NCI-H82 treated with DMSO at 0.1 percent for 48 hours (cell line): Measurements from ENCODE around the gene LYAR.

Experiments
- DNase-seq: peaks from one replicate; lab custom pipeline; 2025; ENCODE audit not compliant: unreplicated experiment; lab: John Stamatoyannopoulos, UW

The LYAR gene

DNA sequence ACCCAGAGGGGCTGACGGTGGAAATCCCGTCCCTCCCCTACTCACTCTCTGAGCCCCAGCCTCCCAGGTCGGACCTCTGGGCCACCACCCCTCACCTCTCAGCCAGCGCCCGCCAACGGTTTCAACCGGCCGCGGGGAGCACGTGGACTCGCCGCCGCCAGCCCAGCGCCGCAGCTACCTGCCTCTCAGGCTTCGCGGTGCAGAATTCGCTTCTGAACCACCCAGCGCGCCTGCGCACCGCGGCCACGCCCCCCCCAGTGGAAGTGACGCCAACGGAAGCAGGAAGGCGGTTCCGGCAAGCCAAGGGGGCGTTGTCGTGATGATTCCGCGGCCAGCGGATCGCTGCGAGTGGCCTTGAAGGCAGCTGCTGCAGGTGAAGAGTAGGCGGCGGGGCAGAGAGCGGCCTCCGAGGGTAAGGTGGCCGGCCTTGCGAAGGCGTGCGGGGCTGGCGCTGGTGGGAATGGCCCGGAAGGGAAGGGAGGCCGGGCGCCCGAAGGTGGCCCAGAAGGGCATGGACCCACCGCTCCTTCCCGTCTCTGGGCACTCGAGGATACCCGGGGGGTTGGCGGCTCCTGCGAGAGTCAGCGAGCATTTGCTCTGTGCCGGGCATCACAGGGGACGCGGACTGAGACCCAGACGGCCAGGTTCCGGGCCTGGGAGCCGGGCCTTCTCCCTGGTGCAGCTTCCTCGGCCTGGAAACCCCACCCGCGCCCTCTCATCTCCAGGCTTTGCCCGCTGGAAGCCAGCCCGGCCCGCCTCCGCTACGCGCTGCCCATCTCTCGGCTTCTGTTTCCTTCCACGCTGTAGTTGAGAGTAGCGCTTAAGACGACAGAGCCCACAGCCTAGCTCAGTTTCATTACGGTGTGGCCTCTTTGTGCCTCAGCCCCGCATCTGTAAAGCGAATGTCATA is at the start of gene LYAR, which contains the start of gene ZBTB49:
Gene LYAR (minus strand): TSS at position 214 of the 910 bp plus-strand sequence. CDS start 6,412 bp downstream, outside the sequence.
Gene ZBTB49 (plus strand): TSS at position 311 of the 910 bp plus-strand sequence. CDS start 9,695 bp downstream, outside the sequence.
- peak; percentile 37 for DNase-seq

GRCh38 chr4:4339504-4340085 is 49.6 kb upstream of the LYAR start:
- peak; percentile 15 for DNase-seq

GRCh38 chr4:4338210-4339001 is 48.5 kb upstream of the LYAR start:
- DNase-seq, result no peak

DNA sequence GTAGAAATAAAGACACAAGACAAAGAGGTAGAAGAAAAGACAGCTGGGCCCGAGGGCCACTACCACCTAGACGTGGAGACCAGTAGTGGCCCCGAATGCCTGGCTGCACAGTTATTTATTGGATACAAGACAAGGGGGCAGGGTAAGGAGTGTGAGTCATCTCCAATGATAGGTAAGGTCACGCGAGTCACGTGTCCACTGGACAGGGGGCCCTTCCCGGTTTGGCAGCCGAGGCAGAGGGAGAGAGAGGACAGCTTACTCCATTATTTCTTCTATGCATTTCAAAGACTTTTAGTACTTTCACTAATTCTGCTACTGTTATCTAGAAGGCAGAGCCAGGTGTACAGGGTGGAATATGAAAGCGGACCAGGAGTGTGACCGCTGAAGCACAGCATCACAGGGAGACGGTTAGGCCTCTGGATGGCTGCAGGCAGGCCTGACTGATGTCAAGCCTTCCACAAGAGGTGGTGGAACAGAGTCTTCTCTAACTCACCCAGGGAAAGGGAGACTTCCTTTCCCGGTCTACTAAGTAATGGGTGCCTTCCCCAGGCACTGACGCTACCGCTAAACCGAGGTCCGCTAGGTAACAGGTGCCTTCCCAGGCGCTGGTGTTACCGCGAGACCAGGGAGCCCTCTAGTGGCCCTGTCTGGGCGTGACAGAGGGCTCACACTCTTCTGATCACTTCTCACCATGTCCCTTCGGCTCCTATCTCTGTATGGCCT is 45.0 kb upstream of the LYAR start:
- peak; percentile 18 for DNase-seq

DNA sequence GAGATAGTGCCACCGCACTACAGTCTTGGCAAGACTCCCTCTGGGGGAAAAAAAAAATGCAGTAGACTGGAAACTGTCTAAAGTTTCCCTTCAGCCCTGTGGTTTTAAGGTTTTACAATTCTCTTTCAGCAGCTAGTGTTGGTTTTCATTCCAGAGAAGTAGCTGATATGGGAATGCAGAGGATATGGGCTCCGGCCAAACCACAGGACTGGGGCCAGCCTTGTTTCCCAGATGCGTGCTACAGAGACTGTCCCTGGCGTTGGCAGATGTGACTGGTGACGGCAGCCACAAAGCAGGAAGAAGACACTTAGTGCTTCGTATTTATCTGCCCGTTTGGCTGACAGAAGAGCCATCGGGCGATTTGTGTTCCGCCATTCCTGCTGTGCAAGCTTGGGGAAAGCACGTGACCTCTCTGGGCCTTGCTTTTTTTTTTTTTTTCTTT is 43.3 kb upstream of the LYAR start:
- DNase-seq, result no peak

- no peak for DNase-seq
These were observed 42.6 kb upstream of the LYAR start for GRCh38 chr4:4332529-4332928.

GRCh38 chr4:4330794-4331193 is 40.8 kb upstream of the LYAR start:
- no peak for DNase-seq

DNA sequence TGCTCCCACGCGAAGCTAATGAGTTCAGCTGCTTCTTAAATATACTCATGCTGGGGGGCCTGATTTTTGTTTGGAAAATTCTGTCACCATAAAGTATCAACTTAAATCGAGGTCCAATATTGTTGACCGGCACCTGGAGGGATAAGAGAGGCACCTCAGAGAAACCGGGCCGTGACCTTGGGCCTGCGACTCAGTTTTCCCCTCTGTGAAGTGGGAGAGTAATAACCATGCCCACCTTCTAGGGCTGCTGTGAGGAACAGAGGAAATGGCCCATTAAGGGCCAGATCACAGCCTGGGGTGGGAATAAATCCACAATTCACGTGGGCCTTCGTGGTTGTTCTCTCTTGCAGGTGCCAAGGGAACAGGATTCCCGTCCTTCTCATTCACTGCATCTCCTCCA is 39.5 kb upstream of the LYAR start:
- no peak for DNase-seq

DNA sequence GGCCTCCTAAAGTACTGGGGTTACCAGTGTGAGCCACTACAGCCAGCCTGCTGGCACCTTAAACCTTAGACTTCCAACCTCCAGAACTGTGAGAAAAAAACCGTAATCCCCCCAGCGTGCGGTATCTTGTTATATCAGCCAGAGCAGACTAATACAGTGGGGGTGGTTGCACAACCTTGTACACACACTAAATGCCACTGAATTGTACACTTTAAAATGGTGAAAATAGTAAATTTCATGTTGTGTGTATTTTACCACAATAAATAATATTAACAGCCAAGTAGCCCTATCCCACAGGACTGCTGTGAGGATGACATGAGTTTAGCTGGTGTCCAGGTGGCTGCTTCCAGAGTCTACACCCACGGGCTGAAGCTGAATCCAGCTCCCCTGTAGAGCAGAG is 38.9 kb upstream of the LYAR start:
- no peak for DNase-seq

DNA sequence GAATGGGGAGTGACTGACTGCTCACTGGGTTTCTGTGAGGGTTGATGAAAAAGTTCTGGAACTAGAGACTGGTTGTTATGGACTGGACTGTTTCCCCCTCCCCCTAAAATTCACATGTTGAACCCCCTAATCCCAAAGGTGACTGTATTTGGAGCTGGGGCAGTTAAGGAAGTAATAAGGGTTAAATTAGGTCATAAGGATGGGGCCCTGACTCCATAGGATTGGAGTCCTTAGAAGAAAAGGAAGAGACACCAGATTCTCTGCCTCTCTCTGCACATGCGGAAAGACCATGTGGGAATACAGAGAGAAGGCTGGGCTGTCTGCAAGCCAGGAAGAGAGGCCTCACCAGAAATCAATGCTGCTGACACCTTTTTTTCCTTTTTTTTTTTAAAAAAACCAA is 38.3 kb upstream of the LYAR start:
- DNase-seq, result no peak

DNA sequence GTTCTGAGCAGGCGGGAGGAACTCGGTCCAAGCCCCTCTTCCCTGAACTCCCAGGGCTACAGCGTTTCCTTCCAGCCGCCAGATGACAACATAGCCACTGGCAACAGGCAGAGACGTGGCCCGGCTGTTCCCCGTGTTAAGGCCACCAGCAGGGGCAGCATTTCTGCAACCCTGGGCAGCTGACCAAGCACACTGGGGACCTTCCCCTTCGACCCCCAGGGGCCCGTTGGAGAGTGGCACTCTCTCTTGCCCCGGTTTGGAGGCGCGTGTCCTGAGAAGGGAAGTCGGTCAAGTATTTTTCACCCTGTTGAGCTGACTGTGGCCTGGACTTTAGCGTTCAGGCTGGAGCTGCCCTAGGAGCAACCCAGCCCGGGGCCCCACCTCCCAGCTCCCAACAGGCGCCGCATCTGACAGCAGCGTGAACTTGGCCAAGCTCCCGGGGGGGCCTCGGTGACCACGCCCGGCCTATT is 37.7 kb upstream of the LYAR start:
- peak; percentile 0 for DNase-seq

- no peak for DNase-seq
These were observed 36.2 kb upstream of the LYAR start for GRCh38 chr4:4326166-4326565.

DNA sequence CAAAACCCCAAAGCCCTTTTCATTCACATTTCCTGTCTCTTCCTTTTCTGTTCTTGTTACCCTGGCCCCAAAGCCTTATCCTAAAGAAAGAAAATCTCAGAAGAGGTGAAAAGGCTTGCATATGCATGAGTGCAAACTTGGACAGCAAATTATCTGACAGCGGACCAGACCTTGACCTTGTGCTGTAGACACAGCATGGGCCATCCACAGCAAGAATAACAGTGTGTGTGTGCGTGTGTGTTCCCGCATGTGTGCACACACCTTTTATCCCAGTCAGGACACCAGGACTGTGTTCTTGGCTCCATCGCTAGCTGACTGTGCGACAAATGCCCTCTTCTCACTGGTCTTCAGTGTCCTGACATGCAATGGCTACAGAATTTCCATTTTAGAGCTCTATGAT is 35.4 kb upstream of the LYAR start:
- no peak for DNase-seq

DNA sequence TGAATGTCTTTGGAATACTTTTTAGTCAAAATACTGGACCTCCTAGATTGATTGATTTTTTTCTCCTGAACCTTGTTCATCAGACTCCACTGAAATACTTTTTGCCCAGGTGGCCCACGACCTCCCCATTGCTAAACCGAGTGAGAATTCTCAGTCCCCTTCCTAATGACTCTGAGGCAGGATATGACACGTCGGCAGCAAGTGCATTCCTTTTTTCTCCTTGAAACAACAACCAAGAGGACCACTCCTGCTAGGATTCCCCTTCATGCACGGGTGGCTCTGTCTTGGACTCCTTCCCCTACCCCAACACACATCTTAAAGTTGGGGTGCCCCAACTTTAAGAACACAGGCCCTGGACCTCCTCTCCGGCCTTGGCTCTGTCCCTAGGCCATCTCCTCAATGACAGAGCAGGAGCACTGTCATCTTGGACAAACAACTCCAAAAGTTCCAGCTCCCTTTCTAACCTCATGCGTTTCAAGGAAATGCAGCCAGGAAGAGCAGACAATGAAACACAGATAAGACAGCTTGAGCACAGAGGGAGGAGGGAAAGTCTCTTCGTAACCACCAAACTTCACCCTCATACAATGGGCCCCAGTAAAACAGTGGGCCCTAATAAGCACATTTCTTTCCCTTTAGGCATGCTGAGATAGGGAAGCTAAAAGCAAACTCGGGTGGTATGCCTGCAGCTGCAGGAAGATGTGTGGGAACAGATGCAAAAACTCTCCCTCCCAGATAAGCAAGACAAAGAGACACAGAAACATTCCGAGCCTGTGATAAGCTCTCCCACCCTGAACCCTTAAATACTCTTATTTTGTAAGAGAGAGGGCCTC is 34.0 kb upstream of the LYAR start:
- DNase-seq, result no peak

- DNase-seq, result no peak
These were observed 32.2 kb upstream of the LYAR start for GRCh38 chr4:4321951-4322688.

DNA sequence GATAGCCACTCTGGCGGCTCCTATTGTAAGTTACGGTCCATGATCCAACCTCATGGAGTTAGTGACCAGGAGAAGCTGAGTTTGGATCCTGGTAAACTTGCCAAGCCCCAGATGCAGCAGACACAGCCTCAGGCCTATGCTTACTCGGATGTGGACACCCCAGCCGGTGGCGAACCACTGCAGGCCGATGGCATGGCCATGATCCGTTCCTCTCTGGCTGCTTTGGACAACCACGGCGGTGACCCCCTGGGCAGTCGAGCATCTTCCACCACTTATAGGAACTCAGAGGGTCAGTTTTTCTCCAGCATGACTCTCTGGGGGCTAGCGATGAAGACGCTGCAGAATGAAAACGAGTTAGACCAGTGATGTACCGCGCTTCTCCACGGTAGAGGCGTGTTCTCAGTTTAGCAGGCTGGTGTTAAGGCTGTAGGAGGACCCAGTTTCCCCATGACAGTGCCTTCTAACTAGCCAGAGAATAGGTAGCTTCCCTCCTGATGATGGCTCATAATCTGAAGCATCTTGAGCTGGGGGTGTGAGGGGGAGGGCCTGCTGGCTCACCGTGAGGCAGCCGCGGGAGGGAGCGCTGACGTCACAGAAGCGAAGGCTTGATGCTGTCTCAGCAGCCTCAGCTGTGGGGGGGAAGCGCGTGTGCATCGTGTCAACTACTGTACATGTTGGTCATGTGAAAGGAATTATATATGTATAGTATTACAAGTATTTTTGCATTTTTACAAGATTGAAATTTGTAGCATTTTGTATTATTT is 31.2 kb upstream of the LYAR start:
- DNase-seq, result no peak

- no peak for DNase-seq
These were observed 30.6 kb upstream of the LYAR start for GRCh38 chr4:4320528-4320927.

GRCh38 chr4:4317496-4318232 is 27.7 kb upstream of the LYAR start:
- DNase-seq, result no peak
